GM13977 (cell line): ENCODE data around the gene NDC80.

Experiments used
- DNase-seq: peaks from one replicate; pipeline ENCODE4 v3.0.0; 2012; ENCODE audit warnings: low spot score
- in situ Hi-C: fragments of 300-500 bp; cut with MboI; formaldehyde crosslinking; loops from one replicate; pipeline ENCODE4 v1.12.0; 2022; ENCODE audit warnings: low sequenced_read_pairs, low pct_unique_long_range_greater_than_20kb, mixed read lengths, inconsistent platforms; ENCODE audit not compliant: unreplicated experiment
- TF ChIP-seq, protein P1 (sequence below): IDR thresholded peaks from 2 replicates; pipeline ENCODE4 v1.5.1; 2012; ENCODE audit warnings: mild to moderate bottlenecking, control low read depth; ENCODE audit not compliant: insufficient read depth; ENCODE audit errors: extremely low read depth, missing control alignments

Gene NDC80

DNA sequence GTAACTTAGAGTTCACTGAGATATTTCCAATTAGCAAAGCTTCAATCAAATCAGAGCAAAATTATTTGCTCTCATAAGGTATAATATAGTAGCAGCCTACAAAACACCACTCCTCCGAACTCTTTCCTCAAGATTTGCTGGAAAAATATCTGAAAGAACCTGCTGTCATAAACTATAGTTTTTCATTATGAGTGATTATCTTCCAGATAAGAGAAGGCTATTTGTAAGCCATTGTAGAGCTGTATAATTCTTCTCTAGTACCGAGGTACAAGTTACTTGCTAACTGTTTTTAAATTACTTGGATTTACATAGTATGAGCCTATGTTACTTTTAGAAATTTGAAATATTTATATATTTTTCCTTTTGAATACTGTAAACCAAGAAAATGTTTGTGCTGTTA, 2.1 kb downstream of the NDC80 start:
- TF ChIP-seq, protein P1, sequence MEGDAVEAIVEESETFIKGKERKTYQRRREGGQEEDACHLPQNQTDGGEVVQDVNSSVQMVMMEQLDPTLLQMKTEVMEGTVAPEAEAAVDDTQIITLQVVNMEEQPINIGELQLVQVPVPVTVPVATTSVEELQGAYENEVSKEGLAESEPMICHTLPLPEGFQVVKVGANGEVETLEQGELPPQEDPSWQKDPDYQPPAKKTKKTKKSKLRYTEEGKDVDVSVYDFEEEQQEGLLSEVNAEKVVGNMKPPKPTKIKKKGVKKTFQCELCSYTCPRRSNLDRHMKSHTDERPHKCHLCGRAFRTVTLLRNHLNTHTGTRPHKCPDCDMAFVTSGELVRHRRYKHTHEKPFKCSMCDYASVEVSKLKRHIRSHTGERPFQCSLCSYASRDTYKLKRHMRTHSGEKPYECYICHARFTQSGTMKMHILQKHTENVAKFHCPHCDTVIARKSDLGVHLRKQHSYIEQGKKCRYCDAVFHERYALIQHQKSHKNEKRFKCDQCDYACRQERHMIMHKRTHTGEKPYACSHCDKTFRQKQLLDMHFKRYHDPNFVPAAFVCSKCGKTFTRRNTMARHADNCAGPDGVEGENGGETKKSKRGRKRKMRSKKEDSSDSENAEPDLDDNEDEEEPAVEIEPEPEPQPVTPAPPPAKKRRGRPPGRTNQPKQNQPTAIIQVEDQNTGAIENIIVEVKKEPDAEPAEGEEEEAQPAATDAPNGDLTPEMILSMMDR = no peak
- in situ Hi-C loops = no loop called here
- no peak for DNase-seq

DNA sequence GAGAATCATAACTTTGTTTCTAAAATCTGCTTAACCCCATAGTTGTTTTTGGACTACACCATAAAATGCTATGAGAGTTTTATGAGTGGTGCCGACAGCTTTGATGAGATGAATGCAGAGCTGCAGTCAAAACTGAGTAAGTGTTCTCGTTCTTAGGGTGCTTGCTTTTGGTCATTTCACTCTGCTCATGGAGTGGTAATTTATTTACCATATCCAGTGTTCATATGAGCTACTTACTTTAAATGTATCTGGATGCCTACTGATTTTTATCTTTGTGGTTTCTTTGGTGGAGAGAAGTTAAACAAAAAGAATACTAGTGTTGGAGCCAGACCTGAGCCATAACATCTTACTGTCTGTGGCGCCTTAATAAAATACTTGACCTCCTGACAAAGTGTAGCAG, 16.4 kb downstream of the NDC80 start:
- in situ Hi-C loops = no loop called here
- no peak for DNase-seq
- TF ChIP-seq, protein P1 = no peak

DNA sequence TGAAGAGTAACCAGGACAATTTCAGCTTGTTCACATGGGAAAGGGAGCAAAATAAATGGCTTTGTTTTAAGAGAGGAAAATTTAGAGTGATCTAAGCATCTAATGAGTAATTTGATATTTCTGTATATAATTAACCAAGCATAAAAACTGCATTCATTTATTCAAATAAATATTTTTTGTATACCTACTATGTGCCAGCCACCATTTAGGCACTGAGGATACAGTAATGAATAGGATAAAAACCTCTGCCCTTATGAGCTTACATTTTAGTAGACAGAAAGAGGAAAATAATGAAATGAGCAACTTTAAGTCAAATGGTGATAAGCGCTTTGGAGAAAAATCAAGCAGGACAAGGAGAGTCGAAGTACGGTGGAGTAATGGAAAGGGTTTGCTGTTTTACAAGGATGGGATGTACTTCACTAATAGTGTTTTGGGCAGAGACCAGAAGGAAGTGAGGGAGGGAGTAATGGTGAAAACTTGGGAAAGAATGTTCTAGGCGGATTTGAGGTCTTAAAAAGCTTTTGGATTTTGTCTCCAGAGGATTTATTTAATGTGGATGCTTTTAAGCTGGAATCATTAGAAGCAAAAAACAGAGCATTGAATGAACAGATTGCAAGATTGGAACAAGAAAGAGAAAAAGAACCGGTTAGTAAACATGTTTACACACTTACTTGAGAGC, 17.4 kb downstream of the NDC80 start:
- TF ChIP-seq, protein P1 = no peak
- in situ Hi-C loops = no loop called here
- DNase-seq = no peak

DNA sequence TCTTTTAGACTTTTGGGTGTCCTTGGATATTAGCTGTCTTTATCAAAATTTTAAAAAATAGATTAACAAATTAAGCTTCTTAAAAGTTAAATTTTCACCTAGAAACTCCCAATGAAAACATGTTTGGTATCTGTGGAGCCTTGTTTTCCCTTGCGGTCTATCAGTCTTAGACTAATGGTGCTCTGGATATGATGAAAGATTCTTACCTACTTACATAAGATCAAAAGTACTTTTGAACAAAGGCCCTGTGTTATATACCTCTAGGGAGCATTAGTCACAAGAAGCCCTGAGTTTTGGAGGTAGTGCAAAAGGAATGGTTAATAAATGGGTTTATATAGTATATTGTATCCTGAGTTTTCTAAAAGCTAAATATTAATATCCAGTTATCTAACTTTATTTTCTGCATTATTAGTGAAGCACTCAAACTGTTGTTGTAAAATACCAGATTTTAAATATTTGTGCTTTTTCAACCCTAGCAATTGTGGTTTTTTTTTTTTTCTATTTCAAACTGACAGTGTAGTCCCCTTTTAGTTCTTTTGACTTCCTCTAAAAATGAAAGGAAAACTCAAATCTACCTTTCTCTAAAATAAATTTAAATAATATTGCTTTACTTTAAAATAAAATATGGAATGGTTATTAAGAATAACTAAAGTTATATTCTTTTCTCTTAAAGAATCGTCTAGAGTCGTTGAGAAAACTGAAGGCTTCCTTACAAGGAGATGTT, 18.1 kb downstream of the NDC80 start:
- in situ Hi-C loops = no loop called here
- TF ChIP-seq, protein P1 = no peak
- no peak for DNase-seq

DNA sequence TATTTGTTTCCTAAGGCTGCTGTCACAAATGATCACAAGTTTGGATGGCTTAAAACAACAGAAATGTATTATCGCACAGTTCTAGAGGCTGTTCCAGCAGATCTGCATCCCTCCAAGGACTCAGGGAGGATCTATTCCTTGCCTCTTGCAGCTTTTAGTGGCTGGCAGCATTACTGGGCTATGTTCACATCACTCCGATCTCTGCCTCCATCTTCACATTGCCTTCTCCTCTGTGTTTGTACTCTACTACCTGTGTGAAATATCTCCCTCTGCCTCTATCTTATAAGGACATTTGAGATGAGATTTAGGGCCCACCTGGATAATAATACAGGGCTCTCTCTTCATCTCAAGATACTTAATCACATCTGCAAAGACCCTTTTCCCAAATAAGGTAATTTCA, 18.9 kb downstream of the NDC80 start:
- in situ Hi-C loops = no loop called here
- TF ChIP-seq, protein P1 = no peak
- DNase-seq = no peak

DNA sequence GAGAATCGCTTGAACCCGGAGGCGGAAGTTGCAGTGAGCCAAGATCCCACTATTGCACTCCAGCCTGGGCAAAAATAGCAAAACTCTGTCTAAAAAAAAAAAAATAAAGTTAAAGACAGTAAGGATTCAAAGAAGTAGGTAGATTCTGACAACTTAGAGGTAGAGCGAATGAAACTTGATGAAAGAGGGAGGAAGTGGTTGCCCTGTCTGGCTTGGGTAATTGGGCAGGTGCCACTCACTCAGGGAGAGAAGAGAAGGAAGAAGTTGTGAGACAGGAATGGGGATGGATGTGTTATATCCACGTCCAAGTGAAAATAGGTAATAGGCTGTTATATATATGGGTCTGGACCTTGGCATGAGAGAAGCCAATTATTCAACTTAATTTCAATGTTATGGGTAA, 26.3 kb downstream of the NDC80 start:
- in situ Hi-C loops = no loop called here
- DNase-seq = no peak
- TF ChIP-seq, protein P1 = no peak
